ENCODE measurements around the gene FAH. TPM values are rescaled to one million over a fixed set of nuclear protein-coding genes. Genes with fewer than 3 reads are reported as not detected.

Gene FAH
- total RNA-seq, 1 experiment from 2014 or later: 25.3 TPM

DNA sequence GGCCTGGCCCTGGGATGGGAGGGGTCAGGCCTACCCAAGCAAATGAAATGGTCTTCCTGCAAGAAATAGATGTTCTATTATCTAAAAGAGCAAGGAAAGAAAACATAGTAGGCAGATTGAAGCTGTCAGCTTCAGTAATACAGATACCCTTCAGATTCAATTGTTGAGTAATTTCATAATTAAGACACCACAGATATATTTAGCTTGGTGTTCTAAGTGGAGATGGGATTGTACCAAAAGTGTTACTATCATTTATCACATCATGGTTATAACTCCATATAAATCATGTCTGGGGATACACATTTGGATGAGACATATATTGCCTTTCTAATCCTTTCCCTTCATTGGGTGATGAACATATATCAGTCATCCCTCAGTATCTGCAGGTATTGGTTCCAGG is 41.9 kb upstream of the FAH start:
- H3K27me3 Mint-ChIP-seq (ENCODE audit: insufficient read depth, unreplicated experiment): no peaks in the 10 kb centered on the region
- no TSS peak for BruUV-seq (replicated peaks)

DNA sequence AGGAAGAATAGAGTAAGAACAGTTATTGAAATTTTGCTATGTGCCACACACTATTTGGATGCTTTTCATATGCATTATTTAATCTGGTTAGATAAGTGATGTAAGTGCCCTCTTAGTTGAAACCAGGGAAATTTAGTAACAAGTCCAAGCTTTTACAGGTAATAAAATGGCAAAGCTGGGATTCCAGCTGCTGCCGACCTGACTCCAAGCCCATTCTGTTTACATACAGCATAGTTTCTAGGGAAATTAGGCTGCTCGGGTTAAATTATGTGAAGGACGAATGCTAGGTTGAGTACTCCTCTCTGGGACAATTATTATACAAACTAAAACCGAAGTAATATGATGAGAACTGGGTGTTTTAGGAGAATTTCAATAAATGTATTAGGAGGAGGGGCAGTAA is 38.7 kb upstream of the FAH start:
- Mint-ChIP-seq H3K9me3 (ENCODE audit: unreplicated experiment) (no peaks in the 10 kb centered on the region), H3K4me1 (ENCODE audit: insufficient read depth, unreplicated experiment) (peaks cover 9% of the 10 kb centered on the region), H3K27ac (ENCODE audit: low read depth, unreplicated experiment) (no peak overlapping the region), H3K27me3 (ENCODE audit: insufficient read depth, unreplicated experiment) (no peaks in the 10 kb centered on the region), H3K4me3 (ENCODE audit: unreplicated experiment) (no peak overlapping the region), H3K36me3 (ENCODE audit: insufficient read depth, unreplicated experiment) (peaks cover 6% of the 10 kb centered on the region)
- ChIA-PET CTCF (interaction anchor here (0.6 to 0.7 kb wide), 2 partner anchors 75 to 735 kb away, joined by 3 to 4 read pairs; no protein-coding TSS in a partner anchor), POLR2A (interaction anchor here (0.5 kb wide), 1 partner anchor 11 kb away, joined by 3 read pairs; no protein-coding TSS in a partner anchor)
- no peak for DNase-seq (ENCODE audit: unreplicated experiment)
- intact Hi-C loops (cut with micrococcal nuclease): no loop called here
- BruUV-seq (replicated peaks): no TSS peak
- TF ChIP-seq, protein P1, sequence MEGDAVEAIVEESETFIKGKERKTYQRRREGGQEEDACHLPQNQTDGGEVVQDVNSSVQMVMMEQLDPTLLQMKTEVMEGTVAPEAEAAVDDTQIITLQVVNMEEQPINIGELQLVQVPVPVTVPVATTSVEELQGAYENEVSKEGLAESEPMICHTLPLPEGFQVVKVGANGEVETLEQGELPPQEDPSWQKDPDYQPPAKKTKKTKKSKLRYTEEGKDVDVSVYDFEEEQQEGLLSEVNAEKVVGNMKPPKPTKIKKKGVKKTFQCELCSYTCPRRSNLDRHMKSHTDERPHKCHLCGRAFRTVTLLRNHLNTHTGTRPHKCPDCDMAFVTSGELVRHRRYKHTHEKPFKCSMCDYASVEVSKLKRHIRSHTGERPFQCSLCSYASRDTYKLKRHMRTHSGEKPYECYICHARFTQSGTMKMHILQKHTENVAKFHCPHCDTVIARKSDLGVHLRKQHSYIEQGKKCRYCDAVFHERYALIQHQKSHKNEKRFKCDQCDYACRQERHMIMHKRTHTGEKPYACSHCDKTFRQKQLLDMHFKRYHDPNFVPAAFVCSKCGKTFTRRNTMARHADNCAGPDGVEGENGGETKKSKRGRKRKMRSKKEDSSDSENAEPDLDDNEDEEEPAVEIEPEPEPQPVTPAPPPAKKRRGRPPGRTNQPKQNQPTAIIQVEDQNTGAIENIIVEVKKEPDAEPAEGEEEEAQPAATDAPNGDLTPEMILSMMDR (IDR thresholded peaks at IDR 0.05; ENCODE audit: unreplicated experiment): no peak

More for the DNA sequence above, 41.9 kb upstream of the FAH start:
- Mint-ChIP-seq H3K9me3 (ENCODE audit: unreplicated experiment) (no peaks in the 10 kb centered on the region), H3K4me1 (ENCODE audit: insufficient read depth, unreplicated experiment) (peaks cover 19% of the 10 kb centered on the region), H3K36me3 (ENCODE audit: insufficient read depth, unreplicated experiment) (peaks cover 6% of the 10 kb centered on the region), H3K4me3 (ENCODE audit: unreplicated experiment) (no peak overlapping the region), H3K27ac (ENCODE audit: low read depth, unreplicated experiment) (no peak overlapping the region)
- DNase-seq (ENCODE audit: unreplicated experiment): no peak
- TF ChIP-seq, protein P1 (IDR thresholded peaks at IDR 0.05; ENCODE audit: unreplicated experiment): no peak
- POLR2A ChIA-PET: interaction anchor here (0.6 kb wide), 1 partner anchor 36 kb away, joined by 3 read pairs; no protein-coding TSS in a partner anchor
- intact Hi-C loops (cut with micrococcal nuclease): no loop called here
- CTCF ChIA-PET: no interaction called here

- Mint-ChIP-seq H3K9me3 (ENCODE audit: unreplicated experiment) (no peaks in the 10 kb centered on the region), H3K27me3 (ENCODE audit: insufficient read depth, unreplicated experiment) (no peaks in the 10 kb centered on the region), H3K36me3 (ENCODE audit: insufficient read depth, unreplicated experiment) (peaks cover 6% of the 10 kb centered on the region), H3K27ac (ENCODE audit: low read depth, unreplicated experiment) (no peak overlapping the region), H3K4me3 (ENCODE audit: unreplicated experiment) (no peak overlapping the region), H3K4me1 (ENCODE audit: insufficient read depth, unreplicated experiment) (peaks cover 9% of the 10 kb centered on the region)
- BruUV-seq (replicated peaks): no TSS peak
- DNase-seq (ENCODE audit: unreplicated experiment): no peak
- ChIA-PET CTCF (no interaction called here), POLR2A (interaction anchor here (0.7 to 1.0 kb wide), 2 partner anchors 20 to 38 kb away, joined by 3 to 4 read pairs; no protein-coding TSS in a partner anchor)
- TF ChIP-seq, protein P1 (IDR thresholded peaks at IDR 0.05; ENCODE audit: unreplicated experiment): no peak
- intact Hi-C loops (cut with micrococcal nuclease): no loop called here
Observed at GRCh38 chr15:80115021-80115420, 37.8 kb upstream of the FAH start.

DNA sequence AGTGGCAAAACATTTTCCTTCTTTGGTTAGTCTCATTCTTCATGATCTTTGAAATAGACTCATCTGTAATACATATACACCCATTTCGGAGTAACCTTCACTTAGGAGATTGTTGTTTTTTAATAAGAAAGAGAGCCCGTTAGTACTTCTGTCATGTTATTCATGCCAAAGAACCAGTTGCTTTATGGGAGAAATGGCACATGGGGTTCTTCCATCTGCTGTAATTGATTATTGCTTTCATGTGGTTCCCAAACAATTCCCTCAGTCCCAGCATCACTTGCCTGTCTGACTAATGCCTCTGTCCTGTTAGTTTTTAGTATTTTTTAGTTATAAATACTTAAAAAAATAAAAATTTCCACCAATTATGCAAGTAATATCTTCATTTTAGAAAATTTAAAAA is 33.8 kb upstream of the FAH start:
- ChIA-PET CTCF (interaction anchor here (0.6 kb wide), 1 partner anchor 264 kb away, joined by 3 read pairs; no protein-coding TSS in a partner anchor), POLR2A (interaction anchor here (1.1 kb wide), 1 partner anchor 21 kb away, joined by 3 read pairs; no protein-coding TSS in a partner anchor)
- intact Hi-C loops (cut with micrococcal nuclease): no loop called here
- H3K36me3 Mint-ChIP-seq (ENCODE audit: insufficient read depth, unreplicated experiment): peaks cover 18% of the 10 kb centered on the region
- H3K4me1 Mint-ChIP-seq (ENCODE audit: insufficient read depth, unreplicated experiment): peaks cover 11% of the 10 kb centered on the region
- no peak for DNase-seq (ENCODE audit: unreplicated experiment)
- H3K4me3 Mint-ChIP-seq (ENCODE audit: unreplicated experiment): no peak overlapping the region
- no TSS peak for BruUV-seq (replicated peaks)
- no peaks in the 10 kb centered on the region for H3K9me3 Mint-ChIP-seq (ENCODE audit: unreplicated experiment)
- no peak overlapping the region for H3K27ac Mint-ChIP-seq (ENCODE audit: low read depth, unreplicated experiment)
- TF ChIP-seq, protein P1 (IDR thresholded peaks at IDR 0.05; ENCODE audit: unreplicated experiment): no peak
- H3K27me3 Mint-ChIP-seq (ENCODE audit: insufficient read depth, unreplicated experiment): no peaks in the 10 kb centered on the region
